HepG2 (cell line): ENCODE data around the gene CRYBA2. TPM values are rescaled to one million over a fixed set of nuclear protein-coding genes. Genes with fewer than 3 reads are reported as not detected.

ENCODE experiments used
- ATAC-seq: fragments of 200-7000 bp; cut with Tn5 transposase; 3 replicates; pipeline ENCODE4 v1.9.1; 2020; ENCODE audit warnings: mild to moderate bottlenecking, moderate library complexity
- BruUV-seq: library from RNA; stranded (reverse); fragments of 400-500 nt; replicated peaks from 2 replicates; lab custom pipeline; 2021; lab: Mats Ljungman, UMichigan
- CTCF ChIA-PET: fragments of 300-600 bp; formaldehyde crosslinking; extraction: SDS; loops from one replicate; lab custom pipeline; 2021; ENCODE audit warnings: low total read pairs, inconsistent platforms, low intra/inter-chr PET ratio; lab: Yijun Ruan, JAX
- POLR2A ChIA-PET: fragments of 350-600 bp; sonication (Branson Sonifier 250); formaldehyde crosslinking; loops from one replicate; lab custom pipeline; 2020; ENCODE audit warnings: antibody characterized with exemption, inconsistent platforms; lab: Yijun Ruan, JAX
- DNase-seq: peaks from one replicate; pipeline ENCODE4 v3.0.0-alpha.2; 2015; ENCODE audit warnings: low spot score
- FAIRE-seq: peaks from 3 replicates; lab custom pipeline; 2011; peaks lifted over from hg19 to GRCh38; lab: Jason Lieb, UNC
- H2AFZ ChIP-seq: one replicate; pipeline ENCODE4 v1.6.1; 2011; ENCODE audit warnings: low read length, inconsistent platforms
- H3K27ac ChIP-seq: fragments of 300-600 bp; 3 replicates; pipeline ENCODE4 v1.8.0; 2011; ENCODE audit warnings: mixed run types, mild to moderate bottlenecking, mixed read lengths, low read length, inconsistent platforms; ENCODE audit not compliant: insufficient read depth; ENCODE audit errors: extremely low read length
- H3K27me3 ChIP-seq, 2 experiments: fragments of 200-600 bp in 1 of 2; 2 replicates in 1 of 2; 3 replicates in 1 of 2; pipeline versions ENCODE4 v1.6.0 to v1.8.0; 2011; ENCODE audit warnings: low read length in 2 of 2, mild to moderate bottlenecking in 2 of 2, moderate library complexity in 2 of 2, inconsistent platforms in 1 of 2; ENCODE audit not compliant: insufficient read depth in 2 of 2, control insufficient read depth in 1 of 2
- H3K36me3 ChIP-seq, 2 experiments: fragments of 200-600 bp in 1 of 2; replicated peaks in 1 of 2; 2 replicates in 1 of 2; 3 replicates in 1 of 2; pipeline versions ENCODE4 v1.5.1 to v1.8.0; 2011; ENCODE audit warnings: low read length in 2 of 2, inconsistent platforms in 1 of 2; ENCODE audit not compliant: insufficient read depth in 2 of 2, control insufficient read depth in 1 of 2
- H3K4me1 ChIP-seq: 2 replicates; pipeline ENCODE4 v1.5.1; 2012; ENCODE audit warnings: low read length, inconsistent platforms; ENCODE audit not compliant: insufficient read depth
- H3K4me2 ChIP-seq: 2 replicates; pipeline ENCODE4 v1.6.0; 2011; ENCODE audit warnings: low read depth, low read length, inconsistent platforms
- H3K4me3 ChIP-seq, 3 experiments: fragments of 200-600 bp in 1 of 3; sonication (generic), shearing (Covaris generic) in 1 of 3; replicated peaks in 1 of 3; 2 replicates each; pipeline ENCODE4 v1.5.1; 2011 to 2016; ENCODE audit warnings: low read length in 3 of 3, inconsistent platforms in 2 of 3, low read depth in 2 of 3, mild to moderate bottlenecking in 2 of 3, control low read depth in 1 of 3, mixed read lengths in 1 of 3; ENCODE audit not compliant: insufficient read depth in 1 of 3
- H3K79me2 ChIP-seq: one replicate; pipeline ENCODE4 v1.6.1; 2011; ENCODE audit warnings: low read length, inconsistent platforms; ENCODE audit not compliant: insufficient read depth
- H3K9ac ChIP-seq: 2 replicates; pipeline ENCODE4 v1.6.0; 2011; ENCODE audit warnings: mild to moderate bottlenecking, low read depth, low read length, inconsistent platforms; ENCODE audit not compliant: insufficient read depth
- H3K9me3 ChIP-seq: 2 replicates; pipeline ENCODE4 v1.5.1; 2012; ENCODE audit warnings: mild to moderate bottlenecking, low read length
- H4K20me1 ChIP-seq: 2 replicates; pipeline ENCODE4 v1.6.0; 2011; ENCODE audit warnings: inconsistent platforms, mild to moderate bottlenecking, low read length, moderate library complexity; ENCODE audit not compliant: insufficient read depth
- ATF1 ChIP-seq: IDR thresholded peaks from 2 replicates; pipeline ENCODE4 v1.6.1; 2016; ENCODE audit warnings: mild to moderate bottlenecking, control low read depth
- CENPBD1 ChIP-seq: sonication (generic); formaldehyde crosslinking; IDR thresholded peaks from 2 replicates; pipeline ENCODE4 v1.8.0; 2022; ENCODE audit warnings: missing genetic modification reagents, low read depth, mild to moderate bottlenecking, borderline replicate concordance
- FOXO4 ChIP-seq: sonication (generic); formaldehyde crosslinking; conservative IDR thresholded peaks from 2 replicates; pipeline ENCODE4 v1.8.1; 2023; ENCODE audit warnings: missing genetic modification reagents
- HNF4G ChIP-seq, 2 experiments: sonication (generic) in 1 of 2; formaldehyde crosslinking in 1 of 2; IDR thresholded peaks; 2 replicates each; pipeline versions ENCODE4 v1.4.0 to v1.6.1; 2011 to 2020; ENCODE audit warnings: borderline replicate concordance in 2 of 2, low read depth in 2 of 2, mild to moderate bottlenecking in 2 of 2, low read length in 1 of 2, missing genetic modification reagents in 1 of 2, moderate library complexity in 1 of 2
- IRX3 ChIP-seq: sonication (generic); formaldehyde crosslinking; IDR thresholded peaks from 2 replicates; pipeline ENCODE4 v1.8.1; 2023; ENCODE audit warnings: mild to moderate bottlenecking, low read depth, missing genetic modification reagents, borderline replicate concordance
- MEIS1 ChIP-seq: sonication (generic); formaldehyde crosslinking; IDR thresholded peaks from 2 replicates; pipeline ENCODE4 v1.9.0; 2021; ENCODE audit warnings: mild to moderate bottlenecking, missing genetic modification reagents, moderate library complexity, borderline replicate concordance
- RELA ChIP-seq: sonication (generic); formaldehyde crosslinking; IDR thresholded peaks from 2 replicates; pipeline ENCODE4 v1.4.0; 2020; ENCODE audit warnings: missing genetic modification reagents
- ZFP36 ChIP-seq: fragments of 150-350 bp; IDR thresholded peaks from 2 replicates; pipeline ENCODE4 v1.6.1; 2018; ENCODE audit warnings: borderline replicate concordance, low read length, low read depth; ENCODE audit not compliant: partially characterized antibody
- ZMYM4 ChIP-seq: sonication (generic); formaldehyde crosslinking; IDR thresholded peaks from 2 replicates; pipeline ENCODE4 v1.8.1; 2023; ENCODE audit warnings: mild to moderate bottlenecking, missing genetic modification reagents
- ZNF382 ChIP-seq: sonication (generic); formaldehyde crosslinking; IDR thresholded peaks from 2 replicates; pipeline ENCODE4 v1.5.0; 2020; ENCODE audit warnings: missing genetic modification reagents, mild to moderate bottlenecking, borderline replicate concordance
- ZNF678 ChIP-seq: sonication (generic); formaldehyde crosslinking; IDR thresholded peaks from 2 replicates; pipeline ENCODE4 v1.4.0; 2020; ENCODE audit warnings: mild to moderate bottlenecking, missing genetic modification reagents
- ZNF879 ChIP-seq: sonication (generic); formaldehyde crosslinking; IDR thresholded peaks from 2 replicates; pipeline ENCODE4 v1.8.1; 2023; ENCODE audit warnings: missing genetic modification reagents
- WGBS: methylation state at CpG from one replicate; pipeline ENCODE4 v1.1.6; 2017; ENCODE audit warnings: low lambda C conversion rate; 5-methylcytosine and 5-hydroxymethylcytosine counted together
- in situ Hi-C: cut with HindIII; loops from 2 replicates; pipeline ENCODE4 v1.10.0; 2017; ENCODE audit warnings: low pct_unique_long_range_greater_than_20kb; ENCODE audit not compliant: extremely low pct_ligation_motif_present
- intact Hi-C: fragments of 100-400 bp; cut with micrococcal nuclease; formaldehyde crosslinking; loops from one replicate; pipeline ENCODE4 v1.10.0; 2022; ENCODE audit not compliant: unreplicated experiment
- polyA plus RNA-seq, 8 experiments: library from polyadenylated mRNA; depleted of rRNA in 3 of 8; stranded (reverse) in 7 of 8; unstranded in 1 of 8; fragments of >200 nt; fragmentation: Illumina TruSeq in 4 of 8; extraction: Trizol in 4 of 8; gene quantifications; 2 replicates each; pipeline versions ENCODE4 v1.2.1 to v1.2.3, GENCODE V29; 2011 to 2016; ENCODE audit warnings: low read depth in 4 of 8, missing spikeins in 1 of 8, mixed read lengths in 1 of 8; ENCODE audit not compliant: insufficient read depth in 1 of 8
- total RNA-seq, 5 experiments: library from RNA; depleted of rRNA; stranded (reverse); fragments of >200 nt; fragmentation: Illumina TruSeq; extraction: Trizol; gene quantifications; 2 replicates each; pipeline ENCODE4 v1.2.3, GENCODE V29; 2016; ENCODE audit warnings: low read depth in 1 of 5

Gene CRYBA2
- total and polyA plus RNA-seq, 2 of the 13 experiments (the other 11 are each of a cell fraction or from before 2014, with no cell fraction given): not detected

GRCh38 chr2:218963601-218964000 lies 29.6 kb downstream of the CRYBA2 start:
- intact Hi-C loops: no loop called here
- 22% methylated on average over 5 of the region's 5 CpGs for WGBS
- POLR2A ChIA-PET: no interaction called here
- H3K4me2 ChIP-seq: no peak overlapping the region
- peaks cover 17% of the 10 kb centered on the region; the same call in 1 of the 2 replicates for H4K20me1 ChIP-seq
- no peak for FAIRE-seq
- no peaks in the 10 kb centered on the region for H3K79me2 ChIP-seq
- H3K9me3 ChIP-seq: no peaks in the 10 kb centered on the region
- CTCF ChIA-PET: no interaction called here
- H3K9ac ChIP-seq: no peak overlapping the region
- H3K4me3 ChIP-seq: no peak overlapping the region
- in situ Hi-C loops: no loop called here
- DNase-seq: no peak
- peaks cover 8 to 68% of the 10 kb centered on the region in 2 experiments for H3K27me3 ChIP-seq
- TF ChIP-seq ZNF678 (CRISPR knock-in tag): no peak
- TF ChIP-seq IRX3: no peak
- TF ChIP-seq ATF1 (CRISPR knock-in tag): no peak
- TF ChIP-seq ZMYM4 (CRISPR knock-in tag): no peak
- TF ChIP-seq ZNF382 (CRISPR knock-in tag): no peak
- TF ChIP-seq FOXO4 (CRISPR knock-in tag): no peak
- TF ChIP-seq RELA (CRISPR knock-in tag): no peak
- no peak for TF ChIP-seq HNF4G (IDR thresholded peaks at IDR 0.05; ENCODE audit: borderline replicate concordance, low read depth, low read length)
- TF ChIP-seq HNF4G (CRISPR knock-in tag; IDR thresholded peaks at IDR 0.05; ENCODE audit: borderline replicate concordance, low read depth): no peak
- no peak for TF ChIP-seq ZNF879 (CRISPR knock-in tag)
- TF ChIP-seq ZFP36: no peak
- TF ChIP-seq MEIS1: no peak
- TF ChIP-seq CENPBD1 (CRISPR knock-in tag): no peak
- H3K36me3 ChIP-seq: no peaks in the 10 kb centered on the region
- peaks cover 33% of the 10 kb centered on the region for H3K4me1 ChIP-seq
- no peak for ATAC-seq
- H3K27ac ChIP-seq: no peak overlapping the region
- no TSS peak for BruUV-seq
- H2AFZ ChIP-seq: no peak overlapping the region
